ENCODE measurements around the gene ASZ1. TPM values are rescaled to one million over a fixed set of nuclear protein-coding genes. Genes with fewer than 3 reads are reported as not detected.
"Not testable (repeated sequence)": the region's sequence is repeated elsewhere in the genome, so short reads cannot be mapped to it uniquely, and the experiment has no call there.

The ASZ1 gene, protein sequence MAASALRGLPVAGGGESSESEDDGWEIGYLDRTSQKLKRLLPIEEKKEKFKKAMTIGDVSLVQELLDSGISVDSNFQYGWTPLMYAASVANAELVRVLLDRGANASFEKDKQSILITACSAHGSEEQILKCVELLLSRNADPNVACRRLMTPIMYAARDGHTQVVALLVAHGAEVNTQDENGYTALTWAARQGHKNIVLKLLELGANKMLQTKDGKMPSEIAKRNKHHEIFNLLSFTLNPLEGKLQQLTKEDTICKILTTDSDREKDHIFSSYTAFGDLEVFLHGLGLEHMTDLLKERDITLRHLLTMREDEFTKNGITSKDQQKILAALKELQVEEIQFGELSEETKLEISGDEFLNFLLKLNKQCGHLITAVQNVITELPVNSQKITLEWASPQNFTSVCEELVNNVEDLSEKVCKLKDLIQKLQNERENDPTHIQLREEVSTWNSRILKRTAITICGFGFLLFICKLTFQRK
- total RNA-seq = 0.18 TPM in 1 of 3 replicates, not detected in the others

GRCh38 chr7:117427258-117427701, at the start of gene ASZ1:
TSS of gene ASZ1 (minus strand) at chr7:117427493. CDS start at chr7:117427460, 33 bp downstream.
- H3K4me3 Mint-ChIP-seq = no peak within 1 kb of the TSS
- H3K4me1 Mint-ChIP-seq = no peaks in the 10 kb centered on the region
- no peak for TF ChIP-seq CTCF (IDR thresholded peaks at IDR 0.05; ENCODE audit: unreplicated experiment)
- no peak within 1 kb of the TSS for H3K27ac Mint-ChIP-seq
- H3K36me3 Mint-ChIP-seq = no peaks in the 10 kb centered on the region
- no peaks in the 10 kb centered on the region for H3K27me3 Mint-ChIP-seq (ENCODE audit: low read depth)
- no peak for DNase-seq (ENCODE audit: low spot score in 2 of 2, unreplicated experiment in 2 of 2)
- H3K9me3 Mint-ChIP-seq = peaks cover 20% of the 10 kb centered on the region

DNA sequence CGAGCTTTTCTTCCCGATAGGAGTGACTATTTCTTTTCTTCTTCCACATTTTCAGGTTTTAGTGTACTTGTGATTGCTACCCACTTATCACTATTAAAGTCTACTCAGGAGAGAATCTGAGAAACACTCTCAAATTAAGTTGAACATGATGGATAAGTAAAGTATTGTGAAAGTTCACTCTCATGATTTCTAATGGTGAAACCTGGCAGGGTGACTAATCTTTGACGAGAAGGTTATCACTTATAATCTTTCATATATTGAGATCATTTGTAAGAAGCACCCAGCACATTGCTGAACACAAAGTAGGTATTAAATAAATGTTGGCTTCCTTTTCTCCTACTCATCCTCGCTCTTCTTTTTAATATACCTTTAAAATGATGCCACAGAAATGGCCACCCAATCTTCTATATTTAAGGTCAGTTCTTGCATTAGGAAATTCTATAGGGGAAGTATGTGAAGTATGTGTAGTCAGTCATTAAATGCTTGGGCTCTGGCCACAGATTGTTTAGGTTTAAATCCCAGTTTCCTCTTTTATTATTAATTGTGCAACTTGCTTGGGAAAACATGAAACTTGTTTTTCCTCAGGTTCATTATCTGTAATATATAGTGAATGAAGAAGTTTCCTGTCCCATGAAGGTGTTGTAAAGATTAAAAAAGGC, 49.4 kb upstream of the ASZ1 start:
- Mint-ChIP-seq H3K9me3 (no peaks in the 10 kb centered on the region), H3K27ac (no peak overlapping the region), H3K4me1 (peaks cover 8% of the 10 kb centered on the region), H3K36me3 (no peaks in the 10 kb centered on the region), H3K4me3 (no peak overlapping the region), H3K27me3 (ENCODE audit: low read depth) (peaks cover 42% of the 10 kb centered on the region)
- DNase-seq (ENCODE audit: low spot score in 2 of 2, unreplicated experiment in 2 of 2) = no peak
- TF ChIP-seq CTCF (IDR thresholded peaks at IDR 0.05; ENCODE audit: unreplicated experiment) = no peak

- Mint-ChIP-seq H3K27ac (no peak overlapping the region), H3K4me1 (no peaks in the 10 kb centered on the region), H3K27me3 (ENCODE audit: low read depth) (peaks cover 3% of the 10 kb centered on the region), H3K9me3 (no peaks in the 10 kb centered on the region), H3K4me3 (no peak overlapping the region), H3K36me3 (no peaks in the 10 kb centered on the region)
- TF ChIP-seq CTCF (IDR thresholded peaks at IDR 0.05; ENCODE audit: unreplicated experiment) = no peak
- DNase-seq (ENCODE audit: low spot score in 2 of 2, unreplicated experiment in 2 of 2) = no peak
These were observed 45.0 kb upstream of the ASZ1 start for GRCh38 chr7:117472335-117472734.

DNA sequence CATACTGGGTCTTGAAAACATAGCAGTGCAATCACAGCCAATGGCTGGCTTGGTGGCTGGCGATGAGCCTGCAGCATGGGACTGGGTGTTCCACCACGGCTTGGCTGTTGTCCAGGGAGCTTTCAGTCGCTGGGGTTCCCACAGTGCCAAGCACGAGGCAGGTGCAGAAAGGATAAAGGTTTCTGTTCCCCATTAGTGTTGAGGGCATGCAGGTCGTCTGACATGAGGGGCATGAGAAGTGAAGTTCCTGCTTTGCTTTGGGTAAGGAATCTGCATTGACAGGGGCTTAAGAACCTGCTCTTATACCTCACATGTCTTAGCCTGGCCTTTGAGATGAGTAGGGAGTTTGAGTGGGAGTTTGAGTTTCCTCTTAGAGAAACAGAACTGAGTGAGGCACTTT, 43.5 kb upstream of the ASZ1 start:
- no peaks in the 10 kb centered on the region for H3K27me3 Mint-ChIP-seq (ENCODE audit: low read depth)

DNA sequence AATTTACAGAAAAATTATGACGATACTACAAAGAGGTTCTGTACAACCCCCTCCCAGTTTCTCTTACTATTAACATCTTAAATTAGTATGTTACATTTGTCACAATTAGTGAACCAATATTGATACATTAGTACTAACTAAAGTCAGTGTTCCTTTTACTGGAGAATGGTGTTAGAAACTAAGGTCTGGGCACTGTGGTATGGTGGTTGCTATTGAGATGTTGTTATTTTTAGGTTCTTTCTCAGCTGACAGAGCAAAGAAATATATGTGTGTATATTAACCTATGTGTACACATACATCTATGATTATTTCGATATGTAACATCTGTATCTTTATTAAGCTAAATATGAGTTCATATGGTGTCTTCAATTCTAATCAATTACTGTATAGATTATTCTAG, 40.9 kb upstream of the ASZ1 start:
- no peak for DNase-seq (ENCODE audit: low spot score in 2 of 2, unreplicated experiment in 2 of 2)
- no peaks in the 10 kb centered on the region for H3K36me3 Mint-ChIP-seq
- no peak overlapping the region for H3K27ac Mint-ChIP-seq
- no peak overlapping the region for H3K4me3 Mint-ChIP-seq
- H3K9me3 Mint-ChIP-seq = no peaks in the 10 kb centered on the region
- no peak for TF ChIP-seq CTCF (IDR thresholded peaks at IDR 0.05; ENCODE audit: unreplicated experiment)
- no peaks in the 10 kb centered on the region for H3K4me1 Mint-ChIP-seq
- no peaks in the 10 kb centered on the region for H3K27me3 Mint-ChIP-seq (ENCODE audit: low read depth)

More for the DNA sequence above, 43.5 kb upstream of the ASZ1 start:
- no peak for TF ChIP-seq CTCF (IDR thresholded peaks at IDR 0.05; ENCODE audit: unreplicated experiment)
- Mint-ChIP-seq H3K9me3 (no peaks in the 10 kb centered on the region), H3K4me1 (no peaks in the 10 kb centered on the region), H3K27ac (no peak overlapping the region), H3K4me3 (no peak overlapping the region), H3K36me3 (no peaks in the 10 kb centered on the region)
- no peak for DNase-seq (ENCODE audit: low spot score in 2 of 2, unreplicated experiment in 2 of 2)

GRCh38 chr7:117460815-117461214, 33.5 kb upstream of the ASZ1 start:
- not testable (repeated sequence) for H3K4me1 Mint-ChIP-seq; H3K27ac Mint-ChIP-seq; H3K4me3 Mint-ChIP-seq; H3K9me3 Mint-ChIP-seq; H3K36me3 Mint-ChIP-seq; DNase-seq (ENCODE audit: low spot score in 2 of 2, unreplicated experiment in 2 of 2); H3K27me3 Mint-ChIP-seq (ENCODE audit: low read depth)
